GM18508 (cell line): ENCODE measurements around the gene NFKBIE.

Experiments
- ATAC-seq: cut with Tn5 transposase; IDR thresholded peaks from one replicate; pipeline ENCODE4 v1.9.1; 2021; ENCODE audit warnings: moderate number of reproducible peaks; ENCODE audit not compliant: insufficient read depth, unreplicated experiment

Gene NFKBIE

GRCh38 chr6:44275271-44275748 lies 10.0 kb upstream of the NFKBIE start:
- ATAC-seq: no peak

- ATAC-seq: no peak
Observed at GRCh38 chr6:44273617-44274016, 8.3 kb upstream of the NFKBIE start.

DNA sequence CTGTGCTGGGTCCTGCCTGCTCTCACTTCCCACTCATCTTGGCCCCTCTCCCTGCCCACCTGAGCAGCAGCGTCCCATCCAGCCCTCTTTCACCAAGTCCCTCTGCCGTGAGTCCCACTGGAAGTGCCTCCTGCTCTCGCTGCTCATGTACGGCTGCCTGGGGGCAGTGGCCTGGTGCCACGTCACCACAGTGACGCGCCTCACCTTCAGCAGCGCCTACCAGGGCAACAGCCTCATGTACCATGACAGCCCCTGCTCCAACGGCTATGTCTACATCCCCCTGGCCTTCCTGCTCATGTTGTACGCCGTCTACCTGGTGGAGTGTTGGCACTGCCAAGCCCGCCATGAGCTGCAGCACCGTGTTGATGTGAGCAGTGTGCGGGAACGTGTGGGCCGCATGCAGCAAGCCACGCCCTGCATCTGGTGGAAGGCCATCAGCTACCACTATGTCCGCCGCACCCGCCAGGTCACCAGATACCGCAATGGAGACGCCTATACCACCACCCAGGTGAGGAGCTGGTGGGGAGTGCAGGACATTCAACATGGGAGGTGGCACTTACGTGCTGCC lies 7.7 kb upstream of the NFKBIE start:
- ATAC-seq: no peak

DNA sequence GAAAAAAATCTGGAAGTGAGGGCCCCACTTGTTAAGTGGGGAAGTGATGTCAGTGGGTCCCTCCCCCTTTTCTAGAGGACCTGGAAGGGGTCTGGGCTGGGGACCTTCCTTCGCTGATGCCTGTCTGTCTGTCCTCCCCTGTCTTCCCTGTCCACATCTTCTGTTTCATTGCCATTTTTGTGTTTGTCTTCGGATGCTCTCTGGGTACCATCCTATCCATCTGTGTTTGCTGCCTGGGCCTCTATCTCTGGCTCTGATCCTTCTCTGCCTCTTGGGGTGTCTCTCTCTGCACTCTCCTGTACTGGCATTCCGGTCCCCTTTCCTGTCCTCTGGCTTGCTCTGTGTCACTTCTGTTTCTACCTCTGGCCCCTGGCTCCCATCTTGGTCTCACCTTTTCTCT lies 7.2 kb upstream of the NFKBIE start:
- no peak for ATAC-seq

GRCh38 chr6:44271914-44272313 lies 6.6 kb upstream of the NFKBIE start:
- ATAC-seq: no peak

DNA sequence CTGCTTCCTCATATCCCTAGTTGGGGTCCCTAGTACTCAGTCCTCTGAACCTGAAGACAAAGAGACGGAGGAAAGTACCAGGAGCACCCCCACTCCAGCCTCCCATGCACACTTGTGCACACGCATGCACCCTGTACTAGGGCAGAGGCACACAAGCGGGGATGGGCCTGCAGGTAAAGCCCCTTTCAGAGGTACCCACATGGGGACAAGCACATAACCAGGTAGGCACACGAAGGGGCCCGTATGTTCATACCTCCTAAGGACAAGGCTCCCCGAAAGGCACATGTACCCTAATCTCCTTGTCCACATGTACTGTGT lies 6.0 kb upstream of the NFKBIE start:
- no peak for ATAC-seq

DNA sequence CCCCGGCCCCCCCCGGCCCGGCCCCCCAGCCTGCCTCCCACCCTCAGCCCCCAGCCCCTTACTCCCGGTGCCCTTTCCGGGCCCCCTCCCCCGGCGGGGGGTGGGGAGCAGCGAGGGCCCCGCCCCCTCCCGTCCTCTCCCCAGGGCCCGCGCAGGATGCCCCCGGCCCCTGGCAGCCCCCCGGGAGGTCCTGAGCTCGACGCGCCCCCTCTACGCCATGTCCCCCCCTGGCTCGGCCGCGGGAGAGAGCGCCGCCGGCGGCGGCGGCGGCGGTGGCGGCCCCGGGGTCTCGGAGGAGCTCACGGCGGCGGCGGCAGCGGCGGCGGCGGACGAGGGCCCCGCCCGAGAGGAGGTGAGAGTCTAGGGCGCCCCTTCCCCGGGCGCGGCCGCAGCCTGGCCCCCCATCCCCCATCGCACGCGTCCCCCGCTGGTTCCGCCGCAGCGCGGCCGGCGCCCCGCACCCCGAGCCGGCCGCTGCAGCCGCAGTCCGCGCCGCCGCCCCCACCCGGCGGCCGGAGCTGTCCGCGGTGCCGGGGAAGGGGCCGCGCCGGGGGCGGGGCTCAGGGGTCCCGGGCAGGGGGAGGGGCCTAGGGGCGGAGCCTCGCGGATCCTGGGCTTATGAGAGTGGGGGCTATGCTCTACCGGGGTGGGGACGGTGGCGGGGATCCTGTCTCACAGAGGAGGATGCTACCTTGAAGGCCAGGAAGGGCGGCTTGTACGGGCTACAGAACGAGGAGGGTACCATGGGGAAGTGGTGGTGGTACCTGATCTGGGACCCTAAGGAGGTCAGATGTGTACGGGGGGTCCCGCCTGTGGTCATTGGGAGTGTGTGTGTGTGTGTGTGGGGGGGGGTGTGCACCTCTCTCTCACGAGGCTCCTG lies 5.4 kb upstream of the NFKBIE start:
- ATAC-seq: no peak

- no peak for ATAC-seq
Observed at GRCh38 chr6:44269921-44270525, 4.7 kb upstream of the NFKBIE start, which contains the start of gene TMEM151B. Gene TMEM151B (plus strand): TSS chr6:44270450. CDS start chr6:44270743, 293 bp downstream.

DNA sequence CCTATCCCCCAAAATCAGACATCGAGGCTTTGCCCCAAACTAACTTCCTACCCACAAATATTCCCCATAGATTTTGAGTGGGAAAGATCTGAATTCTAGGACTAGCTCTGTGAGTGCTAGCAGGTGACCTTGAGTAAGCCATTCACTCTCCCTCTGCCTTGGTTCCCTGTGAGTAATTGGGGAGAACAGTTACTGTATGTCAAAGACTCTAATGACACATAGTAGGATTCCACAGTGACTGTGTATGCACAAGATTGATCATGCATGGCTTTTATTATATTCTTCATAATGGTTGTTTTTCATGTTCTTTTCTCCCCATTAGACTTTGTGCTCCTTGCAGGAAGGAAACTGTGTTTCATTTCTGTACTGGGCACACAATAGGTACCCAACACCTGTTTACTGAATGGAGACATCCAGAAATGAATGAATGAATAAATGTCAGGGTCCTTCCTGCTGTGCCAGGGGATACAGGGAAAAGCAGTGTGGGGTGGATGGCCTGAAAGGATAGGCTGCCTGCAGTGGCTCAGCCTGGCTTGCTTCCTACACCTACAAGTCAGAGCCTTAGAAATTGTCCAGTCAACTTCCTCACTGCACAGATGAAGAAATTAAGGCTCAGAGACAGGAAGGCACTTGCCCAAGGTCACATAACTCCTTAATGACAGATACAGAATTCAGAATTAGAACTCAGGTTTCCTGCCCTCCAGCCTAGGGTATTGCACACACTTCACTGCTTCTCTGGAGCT lies 4.0 kb upstream of the NFKBIE start:
- ATAC-seq: no peak

- ATAC-seq: no peak
Observed at GRCh38 chr6:44268095-44268628, 2.8 kb upstream of the NFKBIE start.

GRCh38 chr6:44267252-44267651 lies 1.9 kb upstream of the NFKBIE start:
- no peak for ATAC-seq

DNA sequence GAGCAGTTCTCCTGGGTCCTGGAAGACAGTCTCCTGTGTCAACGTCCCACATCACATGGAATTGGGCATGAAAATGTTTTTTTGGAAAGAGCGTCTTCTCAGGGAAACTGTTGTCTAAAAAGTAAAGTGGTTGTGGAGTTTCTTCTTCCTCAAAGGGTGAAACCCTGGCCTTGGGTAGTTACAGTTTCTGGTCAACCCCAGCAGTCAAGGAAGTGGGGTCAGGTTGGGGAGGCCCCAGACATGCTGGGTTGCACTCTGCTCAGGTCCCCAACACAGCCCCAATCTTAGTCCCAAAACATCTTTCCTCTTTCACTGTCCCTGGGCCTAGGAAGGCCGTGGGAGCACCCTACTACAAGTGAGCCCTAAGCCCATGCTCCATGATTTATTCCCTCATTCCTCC lies 996 bp upstream of the NFKBIE start:
- no peak for ATAC-seq

GRCh38 chr6:44265722-44266233 lies 427 bp upstream of the NFKBIE start:
- ATAC-seq: no peak

DNA sequence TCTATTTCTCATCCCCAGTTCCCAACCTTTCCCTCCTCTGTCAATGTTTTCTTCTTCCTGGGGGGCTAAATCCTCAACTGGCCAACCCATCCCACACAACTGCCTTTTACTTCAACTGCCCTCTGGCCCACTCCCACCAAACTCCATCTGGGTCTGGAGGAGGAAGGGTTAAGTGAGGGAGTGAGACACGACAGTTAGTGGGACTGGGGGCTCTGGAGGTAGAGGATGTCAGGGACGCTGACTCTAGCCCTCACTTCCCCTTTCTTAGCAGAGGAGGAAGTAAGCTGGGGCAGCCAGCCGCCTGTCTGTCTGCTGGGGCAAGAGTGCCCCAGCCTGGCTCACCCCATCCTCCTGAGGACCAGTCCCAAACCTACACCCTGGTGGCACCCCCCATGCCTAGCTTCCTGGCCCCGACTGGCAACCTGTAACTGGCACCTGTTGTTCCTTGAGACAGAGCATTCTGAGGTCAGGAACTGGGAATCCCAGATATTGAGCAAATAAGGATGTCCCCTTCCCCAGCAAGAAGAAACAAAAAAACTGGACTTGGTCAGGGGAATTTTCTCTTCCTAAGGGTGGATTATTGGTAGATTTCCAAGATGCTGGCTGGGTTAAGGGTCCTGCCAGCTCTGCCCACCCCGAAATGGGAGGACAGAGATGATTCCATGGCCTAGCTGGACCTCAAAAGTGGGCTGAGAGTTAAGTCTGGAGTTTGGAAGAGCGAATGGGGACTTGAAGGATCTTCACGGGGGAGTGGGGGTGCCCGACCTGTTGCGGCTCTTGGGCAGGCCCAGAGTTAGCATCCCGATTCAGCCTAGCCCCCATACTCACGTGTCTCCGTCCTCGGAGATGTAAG lies 971 bp downstream of the NFKBIE start:
- ATAC-seq: no peak

GRCh38 chr6:44263354-44264100 lies 1.8 kb downstream of the NFKBIE start:
- no peak for ATAC-seq

- no peak for ATAC-seq
Observed at GRCh38 chr6:44262467-44263353, 2.6 kb downstream of the NFKBIE start.

DNA sequence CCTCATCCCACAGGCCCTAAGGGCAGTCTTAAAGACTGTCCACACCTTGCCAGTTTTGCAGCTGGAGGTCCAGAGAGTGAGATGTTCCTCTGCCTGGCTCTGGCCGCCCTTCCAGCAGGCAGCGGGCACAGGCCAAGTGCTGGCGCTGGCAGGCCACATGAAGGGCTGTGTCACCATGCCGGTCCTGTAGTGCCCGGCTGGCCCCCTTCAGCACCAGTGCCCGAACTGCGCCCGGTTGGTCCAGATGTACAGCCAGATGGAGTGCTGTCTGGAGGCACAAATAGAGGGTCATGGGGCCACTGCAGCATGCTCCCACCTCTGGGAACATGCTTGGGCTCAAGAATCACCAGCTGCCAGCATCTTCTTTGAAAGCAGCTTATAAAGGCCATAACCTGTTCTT lies 3.8 kb downstream of the NFKBIE start:
- ATAC-seq: no peak
